B cell (primary cell): ENCODE data around the gene FAM114A1. TPM values are rescaled to one million over a fixed set of nuclear protein-coding genes. Genes with fewer than 3 reads are reported as not detected.

Source experiments
- ATAC-seq: fragments of 200-7000 bp; cut with Tn5 transposase; one replicate; pipeline ENCODE4 v1.10.0; 2021; ENCODE audit warnings: low read depth, mild to moderate bottlenecking, moderate number of reproducible peaks, moderate library complexity
- CTCF ChIA-PET: fragments of 350-600 bp; sonication (Branson Sonifier 250); formaldehyde crosslinking; loops from one replicate; lab custom pipeline; 2021; ENCODE audit warnings: antibody characterized with exemption, inconsistent platforms; lab: Charles Lee
- POLR2A ChIA-PET: fragments of 350-600 bp; sonication (Branson Sonifier 250); formaldehyde crosslinking; loops from one replicate; lab custom pipeline; 2021; ENCODE audit warnings: antibody characterized with exemption; lab: Charles Lee
- DNase-seq: peaks from one replicate; pipeline ENCODE4 v3.0.0; 2013
- H2AFZ ChIP-seq: 2 replicates; pipeline ENCODE4 v1.6.1; 2012; ENCODE audit warnings: mild to moderate bottlenecking, low read depth, low read length; ENCODE audit not compliant: insufficient read depth, poor library complexity, severe bottlenecking
- H3K27ac ChIP-seq, 2 donors: 1 replicate in 1 of 2; 2 replicates in 1 of 2; pipeline ENCODE4 v1.5.1; 2012 to 2013; ENCODE audit warnings: low read length in 2 of 2, mild to moderate bottlenecking in 2 of 2, moderate library complexity in 1 of 2
- H3K27me3 ChIP-seq, 4 experiments: fragments of 200-600 bp in 1 of 4; sonication (generic) in 1 of 4; replicated peaks in 1 of 4; 1 replicate in 2 of 4; 2 replicates in 2 of 4; pipeline versions ENCODE4 v1.6.1 to v1.7.0; 2013 to 2016; ENCODE audit warnings: low read length in 3 of 4, mild to moderate bottlenecking in 2 of 4, mixed read lengths in 1 of 4, moderate library complexity in 1 of 4; ENCODE audit not compliant: insufficient read depth in 4 of 4, control insufficient read depth in 3 of 4; ENCODE audit errors: control extremely low read depth in 1 of 4
- H3K36me3 ChIP-seq, 2 experiments: replicated peaks in 1 of 2; 1 replicate in 1 of 2; 2 replicates in 1 of 2; pipeline versions ENCODE4 v1.6.1 to v1.7.1; 2013; ENCODE audit warnings: low read length in 1 of 2; ENCODE audit not compliant: insufficient read depth in 2 of 2, control insufficient read depth in 1 of 2; ENCODE audit errors: control extremely low read depth in 1 of 2, extremely low read depth in 1 of 2
- H3K4me1 ChIP-seq, 2 donors: fragments of 200-600 bp in 1 of 2; sonication (generic) in 1 of 2; 1 replicate in 1 of 2; 2 replicates in 1 of 2; pipeline versions ENCODE4 v1.5.1 to v1.6.1; 2013 to 2017; ENCODE audit warnings: low read length in 2 of 2; ENCODE audit not compliant: control insufficient read depth in 2 of 2, insufficient read depth in 2 of 2
- H3K4me2 ChIP-seq: replicated peaks from 2 replicates; pipeline ENCODE3; 2012; ENCODE audit warnings: mild to moderate bottlenecking, low read depth, low read length; ENCODE audit not compliant: poor library complexity, severe bottlenecking
- H3K4me3 ChIP-seq, 5 experiments: fragments of 200-600 bp in 1 of 5; sonication (generic) in 1 of 5; 1 replicate in 3 of 5; 2 replicates in 2 of 5; pipeline versions ENCODE4 v1.5.1 to v1.7.0; 2011 to 2016; ENCODE audit warnings: low read length in 4 of 5, mild to moderate bottlenecking in 4 of 5, low read depth in 2 of 5, control low read depth in 1 of 5, moderate library complexity in 1 of 5; ENCODE audit not compliant: insufficient read depth in 1 of 5; ENCODE audit errors: control extremely low read depth in 1 of 5, extremely low read depth in 1 of 5
- H3K79me2 ChIP-seq: fragments of 200-600 bp; sonication (generic); one replicate; pipeline ENCODE4 v1.6.0; 2016; ENCODE audit warnings: low read length; ENCODE audit not compliant: control insufficient read depth, insufficient read depth
- H3K9ac ChIP-seq: fragments of 200-600 bp; sonication (generic); 2 replicates; pipeline ENCODE4 v1.6.1; 2017; ENCODE audit warnings: mild to moderate bottlenecking, low read length, moderate library complexity
- H3K9me3 ChIP-seq, 3 donors: one replicate each; pipeline versions ENCODE4 v1.6.1 to v1.7.1; 2013; ENCODE audit warnings: low read length in 2 of 3; ENCODE audit not compliant: control insufficient read depth in 2 of 3, insufficient read depth in 1 of 3; ENCODE audit errors: control extremely low read depth in 1 of 3
- H4K20me1 ChIP-seq: 2 replicates; pipeline ENCODE4 v1.6.0; 2012; ENCODE audit warnings: mild to moderate bottlenecking, low read length; ENCODE audit not compliant: insufficient read depth, control insufficient read depth, poor library complexity, severe bottlenecking
- H3K27ac Mint-ChIP-seq: one replicate; pipeline ENCODE4 v1.8.0; 2021; ENCODE audit warnings: mixed read lengths
- H3K27me3 Mint-ChIP-seq: one replicate; pipeline ENCODE4 v1.8.0; 2021; ENCODE audit warnings: mixed read lengths
- H3K4me1 Mint-ChIP-seq: one replicate; pipeline ENCODE4 v1.8.0; 2021; ENCODE audit warnings: mixed read lengths
- H3K4me3 Mint-ChIP-seq: one replicate; pipeline ENCODE4 v1.8.0; 2021; ENCODE audit warnings: mixed read lengths
- H3K9me3 Mint-ChIP-seq: one replicate; pipeline ENCODE4 v1.8.0; 2022; ENCODE audit warnings: mixed read lengths; ENCODE audit not compliant: insufficient read depth
- CTCF ChIP-seq: fragments of 200-600 bp; IDR thresholded peaks from one replicate; pipeline ENCODE4 v1.8.0; 2022; ENCODE audit warnings: antibody characterized with exemption, mild to moderate bottlenecking
- EZH2 ChIP-seq: IDR thresholded peaks from 2 replicates; pipeline ENCODE4 v1.6.1; 2012; ENCODE audit warnings: borderline replicate concordance, low read depth, mild to moderate bottlenecking, moderate library complexity, low read length; ENCODE audit not compliant: insufficient read depth, poor library complexity, severe bottlenecking
- WGBS: methylation state at CpG from one replicate; pipeline ENCODE4 v1.1.5; 2013; ENCODE audit warnings: missing lambda C conversion rate; ENCODE audit not compliant: insufficient coverage; 5-methylcytosine and 5-hydroxymethylcytosine counted together
- intact Hi-C: fragments of 100-400 bp; cut with micrococcal nuclease; formaldehyde crosslinking; loops from one replicate; pipeline ENCODE4 v1.10.0; 2022
- polyA plus RNA-seq: library from polyadenylated mRNA; depleted of rRNA; stranded (reverse); fragments of >200 nt; gene quantifications from 2 replicates; pipeline ENCODE4 v1.2.3, GENCODE V29; 2012
- total RNA-seq, 2 donors: library from RNA; stranded (reverse); fragments of 120-200 nt in 1 of 2; gene quantifications; 1 replicate in 1 of 2; 2 replicates in 1 of 2; pipeline versions ENCODE4 v1.2.3 to v1.2.4, GENCODE V29; 2013 to 2022

The FAM114A1 gene
- total and polyA plus RNA-seq, 2 donors (not counting 1 experiment from before 2014, with no cell fraction given), result 0.30 to 2.9 TPM

- intact Hi-C loops, result no loop called here
- no peaks in the 10 kb centered on the region for H3K4me1 Mint-ChIP-seq
- no peaks in the 10 kb centered on the region for H3K9me3 Mint-ChIP-seq
- no peak overlapping the region for H3K9ac ChIP-seq
- ATAC-seq (no peak), DNase-seq (no peak)
- H3K27ac ChIP-seq, result no peak overlapping the region
- H3K27ac Mint-ChIP-seq, result no peak overlapping the region
- WGBS, result 96% methylated on average over 4 of the region's 7 CpGs
- H3K4me2 ChIP-seq, result no peak overlapping the region
- no peak overlapping the region for H2AFZ ChIP-seq
- H3K4me1 ChIP-seq, result no peaks in the 10 kb centered on the region
- no peak overlapping the region for H3K4me3 ChIP-seq
- no peaks in the 10 kb centered on the region for H3K79me2 ChIP-seq
- no peak for TF ChIP-seq EZH2
- TF ChIP-seq CTCF, result no peak
- no peaks in the 10 kb centered on the region for H3K27me3 ChIP-seq
- ChIA-PET CTCF (interaction anchor here (0.7 to 2.3 kb wide), 3 partner anchors 22 to 138 kb away, joined by 3 to 8 read pairs (median 3); no protein-coding TSS in a partner anchor), POLR2A (interaction anchor here (0.7 kb wide), 1 partner anchor 237 kb away, joined by 4 read pairs; no protein-coding TSS in a partner anchor)
- no peaks in the 10 kb centered on the region for H3K27me3 Mint-ChIP-seq
- H3K9me3 ChIP-seq, result no peaks in the 10 kb centered on the region
- no peaks in the 10 kb centered on the region for H3K36me3 ChIP-seq
- H3K4me3 Mint-ChIP-seq, result no peak overlapping the region
- no peaks in the 10 kb centered on the region for H4K20me1 ChIP-seq
Observed at GRCh38 chr4:38898245-38898644, 30.6 kb downstream of the FAM114A1 start.

- H3K27me3 Mint-ChIP-seq, result no peaks in the 10 kb centered on the region
Observed at GRCh38 chr4:38902221-38902620, 34.6 kb downstream of the FAM114A1 start.

More at GRCh38 chr4:38902221-38902620, 34.6 kb downstream of the FAM114A1 start:
- 80% methylated on average over 1 of the region's 5 CpGs for WGBS
- Histone ChIP-seq H3K9ac (no peak overlapping the region), H3K4me3 (no peak overlapping the region), H3K27me3 (no peaks in the 10 kb centered on the region), H4K20me1 (no peaks in the 10 kb centered on the region), H3K4me1 (no peaks in the 10 kb centered on the region), H3K27ac (no peak overlapping the region), H3K36me3 (no peaks in the 10 kb centered on the region), H3K4me2 (no peak overlapping the region), H2AFZ (no peak overlapping the region), H3K9me3 (no peaks in the 10 kb centered on the region), H3K79me2 (no peaks in the 10 kb centered on the region)
- intact Hi-C loops, result loop anchor here (1.0 to 10.0 kb wide), 6 partner anchors 141 to 725 kb away; partner anchors contain the start of genes LIAS, RPL9 and WDR19
- ChIA-PET POLR2A (interaction anchor here (0.6 kb wide), 1 partner anchor 125 kb away, joined by 3 read pairs; no protein-coding TSS in a partner anchor), CTCF (interaction anchor here (0.6 to 9.3 kb wide), 53 partner anchors 10 to 722 kb away, joined by 3 to 258 read pairs (median 5); partner anchors contain the start of genes LIAS, RPL9, TLR10 and WDR19)
- H3K9me3 Mint-ChIP-seq, result no peaks in the 10 kb centered on the region
- ATAC-seq (no peak), DNase-seq (no peak)
- H3K4me1 Mint-ChIP-seq, result peaks cover 6% of the 10 kb centered on the region
- TF ChIP-seq CTCF, result no peak
- TF ChIP-seq EZH2, result no peak
- no peak overlapping the region for H3K27ac Mint-ChIP-seq
- no peak overlapping the region for H3K4me3 Mint-ChIP-seq
